CD4-positive, alpha-beta T cell treated with Interleukin-4 for 1 hour (primary cell): ENCODE data around the gene ARL13B.
"Not testable (repeated sequence)": the region's sequence is repeated elsewhere in the genome, so short reads cannot be mapped to it uniquely, and the experiment has no call there.

Source experiments
- DNase-seq, 2 donors: peaks; one replicate each; pipeline ENCODE4 v3.0.0-alpha.2; 2020 to 2022

ARL13B gene

GRCh38 chr3:94064243-94064860 lies 84.4 kb downstream of the ARL13B start:
- DNase-seq, result no peak

DNA sequence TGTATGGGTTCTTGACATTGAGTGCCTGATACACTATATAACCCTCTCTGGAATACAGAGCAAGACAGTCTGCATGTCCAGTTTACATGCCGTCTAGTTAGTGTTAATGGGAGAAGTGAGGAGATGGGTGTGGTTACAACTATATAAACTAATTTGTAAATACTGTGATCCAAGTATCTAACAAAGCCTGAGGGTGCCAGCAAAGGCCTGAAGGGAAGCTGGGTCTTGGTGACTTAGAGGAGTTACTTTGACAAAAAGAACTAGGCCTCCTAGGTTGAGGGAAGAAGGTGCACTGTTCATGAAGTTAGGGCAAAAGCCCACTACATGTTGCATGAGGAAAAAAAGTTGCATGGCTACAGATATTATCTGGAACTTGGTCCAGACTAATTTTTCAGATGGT lies 85.2 kb downstream of the ARL13B start:
- no peak for DNase-seq

DNA sequence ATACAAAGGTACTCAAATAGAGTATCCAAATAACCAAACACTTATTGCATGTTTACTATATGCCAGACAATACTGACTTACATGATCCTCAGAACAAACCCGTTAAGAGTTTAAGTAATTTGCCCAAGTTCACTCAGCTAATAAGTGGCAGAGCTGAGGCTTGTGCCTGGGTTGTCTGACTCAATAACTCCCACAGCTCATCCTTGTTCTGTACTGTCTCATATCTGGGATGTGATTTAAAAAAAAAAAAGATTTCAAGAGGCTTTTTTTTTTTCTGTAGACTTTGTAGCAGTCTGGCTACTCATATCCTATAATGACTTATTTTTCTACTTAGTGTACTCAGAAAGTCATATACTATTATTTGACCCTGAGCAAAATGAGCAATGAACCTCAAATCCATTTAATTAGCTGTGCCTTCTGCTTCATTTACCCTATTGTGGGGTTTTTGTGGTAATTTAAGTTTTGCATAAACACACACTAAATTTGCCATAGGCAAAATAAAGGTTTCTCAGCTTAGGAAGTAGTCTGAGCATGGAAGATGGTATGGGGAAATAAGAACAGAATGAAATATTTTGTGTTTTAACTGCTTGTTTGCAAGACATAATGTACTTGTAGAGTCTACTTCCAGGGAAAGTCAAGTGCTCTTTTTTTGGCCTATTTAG lies 86.0 kb downstream of the ARL13B start:
- no peak for DNase-seq

- DNase-seq, result no peak
Observed at GRCh38 chr3:94066506-94067500, 86.8 kb downstream of the ARL13B start.

DNA sequence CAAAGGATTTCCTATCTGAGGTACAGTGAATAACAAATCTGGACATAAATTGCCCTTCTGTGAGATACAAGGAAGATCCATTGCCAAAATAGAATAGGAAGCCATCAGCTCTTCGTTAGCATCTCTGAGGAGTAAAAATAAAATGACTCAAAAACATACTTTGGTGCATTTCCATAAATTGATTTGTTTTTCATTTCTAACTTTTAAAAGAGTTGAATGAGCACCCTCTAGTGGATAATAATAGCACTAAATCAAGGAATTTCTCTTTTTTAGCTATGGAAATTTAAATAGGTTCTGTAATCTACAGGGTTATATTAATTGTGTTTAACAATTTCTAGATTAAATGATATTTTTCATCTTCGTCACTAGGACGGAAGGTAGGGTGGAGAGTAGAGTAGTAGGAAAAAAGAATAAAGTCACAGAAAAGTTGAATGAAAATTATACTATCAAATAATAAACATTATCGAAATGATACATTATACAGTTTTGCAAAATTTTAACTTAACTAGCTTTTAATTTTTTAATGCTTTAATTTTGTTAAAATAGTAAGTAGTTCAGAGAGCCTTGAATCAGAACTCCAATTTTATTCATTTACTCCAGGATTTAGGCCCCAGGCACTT lies 89.3 kb downstream of the ARL13B start:
- peak in 1 of 2 donors; percentile 53 for DNase-seq

DNA sequence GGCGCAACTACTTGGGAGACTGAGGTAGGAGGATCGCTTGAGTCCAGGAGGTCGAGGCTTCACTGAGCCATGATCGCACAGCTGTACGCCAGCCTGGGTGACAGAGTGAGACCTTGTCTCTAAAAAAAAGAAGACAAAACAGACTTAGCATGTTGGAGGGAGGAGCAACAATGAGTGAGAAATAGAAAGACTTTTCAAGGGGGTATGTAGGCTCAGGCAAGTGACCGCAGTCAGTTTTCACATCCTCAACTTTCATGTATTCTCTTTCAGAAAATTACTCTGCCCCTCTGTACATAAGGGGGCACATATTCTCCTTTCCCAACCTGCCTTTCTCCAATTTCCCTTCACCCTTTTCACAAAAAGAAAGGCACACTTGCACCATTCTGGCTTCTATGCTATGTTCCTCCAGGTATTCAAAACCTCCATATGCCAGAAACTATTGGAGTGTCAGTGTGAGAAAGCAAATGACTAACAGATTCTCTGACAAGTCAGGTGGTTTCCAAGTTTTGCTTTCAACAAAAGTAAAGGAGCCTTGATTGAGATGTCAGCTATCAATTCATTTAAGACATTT lies 90.5 kb downstream of the ARL13B start:
- no peak for DNase-seq

DNA sequence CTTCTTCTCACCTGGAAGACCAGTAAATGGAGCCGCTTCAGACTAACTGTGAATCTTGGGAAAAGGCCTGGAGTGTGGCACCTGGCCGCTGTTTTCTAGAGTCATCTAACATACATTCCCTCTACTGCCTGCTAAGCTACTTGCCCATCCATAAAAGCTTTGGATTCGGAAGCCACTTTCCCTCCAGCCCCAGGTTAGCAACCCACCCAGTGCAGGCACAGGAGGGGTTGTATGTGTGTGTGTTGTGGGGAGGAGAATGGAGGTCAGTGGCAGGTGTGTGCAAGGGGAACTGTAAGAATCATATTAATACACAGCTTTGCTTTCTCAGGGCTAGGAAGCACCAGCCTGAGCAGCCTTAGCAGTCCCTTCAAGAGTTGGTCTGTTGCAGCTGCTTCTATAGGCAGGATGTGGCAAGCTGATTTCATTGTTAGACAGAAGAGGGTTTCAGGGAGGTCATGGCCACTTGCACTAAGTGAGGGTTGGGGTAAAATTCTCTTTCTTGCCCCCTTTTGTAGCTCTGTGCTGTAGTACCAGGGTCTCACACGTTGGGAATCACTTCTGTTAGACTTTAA lies 91.8 kb downstream of the ARL13B start:
- no peak for DNase-seq

- no peak for DNase-seq
Observed at GRCh38 chr3:94076055-94076454, 96.1 kb downstream of the ARL13B start.

DNA sequence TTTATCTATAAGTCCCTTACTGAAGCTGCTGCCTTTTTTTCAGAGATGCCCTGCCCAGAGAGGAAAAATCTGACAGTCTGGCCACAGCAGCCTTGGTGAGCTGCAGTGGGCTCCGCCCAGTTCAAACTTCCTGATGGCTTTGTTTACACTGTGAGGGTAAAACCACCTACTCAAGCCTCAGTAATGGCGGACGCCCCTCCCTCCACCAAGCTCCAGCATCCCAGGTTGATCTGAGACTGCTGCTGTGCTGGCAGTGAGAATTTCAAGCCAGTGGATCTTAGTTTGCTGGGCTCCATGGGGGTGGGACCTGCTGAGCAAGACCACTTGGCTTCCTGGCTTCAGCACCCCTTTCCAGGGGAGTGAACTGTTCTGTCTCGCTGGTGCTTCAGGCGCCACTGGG lies 100.6 kb downstream of the ARL13B start:
- DNase-seq, result not testable (repeated sequence)

GRCh38 chr3:94081884-94082283 lies 101.9 kb downstream of the ARL13B start:
- DNase-seq, result no peak

DNA sequence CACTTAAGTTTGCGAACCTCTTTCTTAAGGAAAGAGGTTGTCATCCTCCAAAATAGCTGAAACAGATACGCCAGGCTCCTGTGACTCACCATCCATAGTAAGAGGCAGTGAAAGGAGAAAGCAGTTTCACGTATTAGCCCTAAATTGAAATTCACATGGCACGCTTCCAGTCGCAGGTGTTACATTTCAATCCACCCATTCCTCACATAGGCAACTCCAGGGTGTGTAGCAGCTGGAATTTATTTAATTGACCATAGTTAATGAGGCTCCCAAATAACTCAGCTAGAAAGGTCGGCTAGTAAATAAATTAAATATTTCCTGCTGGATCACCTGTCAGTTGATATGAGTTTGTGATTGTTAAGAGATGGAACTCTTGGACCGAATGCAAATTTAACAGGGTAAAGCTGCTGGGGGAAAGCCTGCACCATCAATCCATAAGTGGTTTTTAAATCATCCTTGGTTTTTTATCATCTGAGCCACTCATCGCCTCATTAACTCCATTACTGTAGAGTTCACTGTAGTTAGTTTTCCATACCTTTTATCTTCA lies 102.5 kb downstream of the ARL13B start:
- no peak for DNase-seq

- no peak for DNase-seq
Observed at GRCh38 chr3:94083261-94083660, 103.3 kb downstream of the ARL13B start.

GRCh38 chr3:94089126-94089525 lies 109.2 kb downstream of the ARL13B start:
- DNase-seq, result no peak

DNA sequence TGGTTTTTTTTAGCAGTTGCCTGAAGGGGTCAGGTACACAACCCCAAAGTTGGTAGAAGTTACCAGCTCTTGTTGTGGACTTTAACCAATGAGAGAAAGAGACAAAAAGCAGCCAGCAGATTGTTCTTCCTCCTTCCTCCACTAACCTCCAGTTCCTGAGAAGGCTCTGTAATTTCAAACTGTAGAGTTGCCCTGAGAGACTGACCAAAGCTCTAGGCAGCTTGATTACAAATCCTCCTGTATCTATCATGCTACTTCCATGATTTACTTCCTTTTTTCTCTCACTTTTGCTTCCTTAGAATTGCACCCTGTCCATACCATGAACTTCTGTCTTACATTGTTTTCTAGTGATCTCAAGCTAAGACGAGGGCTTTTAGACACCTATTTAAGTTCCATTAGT lies 112.1 kb downstream of the ARL13B start:
- no peak for DNase-seq

DNA sequence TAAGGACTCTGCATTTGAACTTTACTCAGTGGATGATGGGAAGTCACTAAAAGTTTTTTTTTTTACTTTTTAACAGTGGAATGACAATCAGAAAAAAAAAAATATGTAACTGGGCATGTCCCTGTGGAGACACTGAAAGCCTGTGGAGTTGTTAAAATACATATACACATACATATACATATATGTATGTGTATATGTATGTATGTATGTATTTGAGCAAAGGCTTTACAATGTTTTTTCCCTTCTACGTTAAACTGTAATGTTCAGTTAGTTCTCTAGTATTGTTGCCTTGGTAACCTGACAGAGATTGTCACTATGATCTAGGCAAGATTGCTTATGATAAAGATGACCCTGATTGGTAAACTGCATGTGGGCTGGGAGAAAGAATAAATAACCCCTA lies 113.2 kb downstream of the ARL13B start:
- no peak for DNase-seq

- DNase-seq, result no peak
Observed at GRCh38 chr3:94095111-94095510, 115.2 kb downstream of the ARL13B start.

GRCh38 chr3:94098452-94098851 lies 118.5 kb downstream of the ARL13B start:
- DNase-seq, result no peak

GRCh38 chr3:94099311-94099710 lies 119.4 kb downstream of the ARL13B start:
- no peak for DNase-seq

DNA sequence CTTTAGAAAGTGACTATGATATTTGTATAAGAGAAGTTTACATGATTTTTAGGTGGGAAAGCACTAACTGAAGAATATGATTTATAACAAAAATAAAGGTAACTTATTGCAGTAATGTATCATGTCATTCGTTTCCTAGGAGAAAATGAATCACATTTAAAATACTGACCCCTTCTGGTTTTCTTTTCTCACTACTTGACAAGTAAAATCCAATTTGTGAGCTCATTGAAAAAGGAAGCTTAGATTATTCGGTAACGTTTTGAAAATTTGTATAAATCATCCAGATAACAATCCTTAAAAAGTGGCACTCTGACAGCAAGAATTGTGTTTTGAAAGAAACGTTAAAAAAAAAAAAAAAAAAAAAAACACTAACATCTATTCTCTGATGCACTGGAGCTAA lies 121.9 kb downstream of the ARL13B start:
- peak in 1 of 2 donors; percentile 14 for DNase-seq
